GM18499 (cell line): ENCODE results near the gene CACNA2D4.

Source experiments
- ATAC-seq: cut with Tn5 transposase; IDR thresholded peaks from one replicate; pipeline ENCODE4 v1.9.1; 2021; ENCODE audit warnings: moderate number of reproducible peaks; ENCODE audit not compliant: insufficient read depth, unreplicated experiment

CACNA2D4 gene

GRCh38 chr12:1919284-1919683, 832 bp upstream of the CACNA2D4 start:
- no peak for ATAC-seq

- no peak for ATAC-seq
Observed at GRCh38 chr12:1918884-1919236, 408 bp upstream of the CACNA2D4 start.

- no peak for ATAC-seq
Observed at GRCh38 chr12:1917172-1918070, 1.0 kb downstream of the CACNA2D4 start.

GRCh38 chr12:1916371-1917171, 1.9 kb downstream of the CACNA2D4 start:
- ATAC-seq, result no peak

- no peak for ATAC-seq
Observed at GRCh38 chr12:1915082-1915968, 3.1 kb downstream of the CACNA2D4 start.

- no peak for ATAC-seq
Observed at GRCh38 chr12:1914114-1914911, 4.1 kb downstream of the CACNA2D4 start.

- no peak for ATAC-seq
Observed at GRCh38 chr12:1913377-1914113, 4.9 kb downstream of the CACNA2D4 start.

- ATAC-seq, result no peak
Observed at GRCh38 chr12:1912580-1913376, 5.7 kb downstream of the CACNA2D4 start.

- ATAC-seq, result no peak
Observed at GRCh38 chr12:1911598-1912575, 6.6 kb downstream of the CACNA2D4 start.

GRCh38 chr12:1910468-1910867, 8.0 kb downstream of the CACNA2D4 start:
- no peak for ATAC-seq

GRCh38 chr12:1908758-1909157, 9.7 kb downstream of the CACNA2D4 start:
- ATAC-seq, result no peak

- ATAC-seq, result no peak
Observed at GRCh38 chr12:1907652-1908611, 10.5 kb downstream of the CACNA2D4 start.

- ATAC-seq, result no peak
Observed at GRCh38 chr12:1906579-1906978, 11.9 kb downstream of the CACNA2D4 start.

GRCh38 chr12:1904875-1905274, 13.6 kb downstream of the CACNA2D4 start:
- ATAC-seq, result no peak

- no peak for ATAC-seq
Observed at GRCh38 chr12:1896964-1897363, 21.5 kb downstream of the CACNA2D4 start.

GRCh38 chr12:1890810-1891209, 27.6 kb downstream of the CACNA2D4 start:
- ATAC-seq, result no peak
